Activated CD4-positive, CD25-positive, alpha-beta regulatory T cell (primary cell): Measurements from ENCODE around the gene NEK6.

Experiments used
- DNase-seq, 4 experiments: peaks; one replicate each; lab custom pipeline; 2025; lab: John Stamatoyannopoulos, UW

NEK6 gene

GRCh38 chr9:124261736-124262648, 4.2 kb downstream of the NEK6 start:
- no peak for DNase-seq

GRCh38 chr9:124262649-124262972, 4.9 kb downstream of the NEK6 start:
- DNase-seq = no peak

GRCh38 chr9:124263213-124263612, 5.5 kb downstream of the NEK6 start:
- no peak for DNase-seq

GRCh38 chr9:124263800-124264426, 6.2 kb downstream of the NEK6 start:
- no peak for DNase-seq

GRCh38 chr9:124264823-124265233, 7.1 kb downstream of the NEK6 start:
- DNase-seq = no peak

- no peak for DNase-seq
Measured at GRCh38 chr9:124265551-124265950, 7.8 kb downstream of the NEK6 start.

GRCh38 chr9:124266139-124266825, 8.5 kb downstream of the NEK6 start:
- DNase-seq = no peak

- DNase-seq = no peak
Measured at GRCh38 chr9:124266826-124267201, 9.1 kb downstream of the NEK6 start.

- DNase-seq = no peak
Measured at GRCh38 chr9:124267271-124267807, 9.6 kb downstream of the NEK6 start.

- no peak for DNase-seq
Measured at GRCh38 chr9:124268248-124268647, 10.5 kb downstream of the NEK6 start.

- no peak for DNase-seq
Measured at GRCh38 chr9:124268661-124269060, 10.9 kb downstream of the NEK6 start.

GRCh38 chr9:124269556-124269955, 11.8 kb downstream of the NEK6 start:
- no peak for DNase-seq

- DNase-seq = no peak
Measured at GRCh38 chr9:124270504-124271335, 13.0 kb downstream of the NEK6 start.

GRCh38 chr9:124271660-124272059, 13.9 kb downstream of the NEK6 start:
- DNase-seq = no peak

- no peak for DNase-seq
Measured at GRCh38 chr9:124272118-124272517, 14.4 kb downstream of the NEK6 start.

GRCh38 chr9:124272979-124273378, 15.2 kb downstream of the NEK6 start:
- no peak for DNase-seq

- no peak for DNase-seq
Measured at GRCh38 chr9:124273427-124274160, 15.8 kb downstream of the NEK6 start.

- DNase-seq = no peak
Measured at GRCh38 chr9:124274226-124274625, 16.5 kb downstream of the NEK6 start.

- DNase-seq = no peak
Measured at GRCh38 chr9:124274738-124275137, 17.0 kb downstream of the NEK6 start.

- DNase-seq = no peak
Measured at GRCh38 chr9:124277420-124277819, 19.7 kb downstream of the NEK6 start.

- DNase-seq = no peak
Measured at GRCh38 chr9:124278054-124278540, 20.3 kb downstream of the NEK6 start.
